AG04449 (cell line): Measurements from ENCODE around the gene TH.

Experiments
- CTCF ChIA-PET: fragments of 350-600 bp; formaldehyde crosslinking; extraction: SDS; loops from one replicate; lab custom pipeline; 2021; ENCODE audit warnings: antibody characterized with exemption; lab: Yijun Ruan, JAX
- POLR2A ChIA-PET: fragments of 400-600, 350-600 bp; formaldehyde crosslinking; extraction: SDS; loops from one replicate; lab custom pipeline; 2020; ENCODE audit warnings: antibody characterized with exemption, inconsistent platforms; lab: Yijun Ruan, JAX
- DNase-seq: peaks from one replicate; pipeline ENCODE4 v3.0.0-alpha.2; 2010; ENCODE audit warnings: low read depth, low spot score
- H3K4me3 ChIP-seq: 2 replicates; pipeline ENCODE4 v1.5.1; 2011; ENCODE audit warnings: low read depth, mild to moderate bottlenecking, control low read depth, low read length
- CTCF ChIP-seq: IDR thresholded peaks from one replicate; pipeline ENCODE4 v1.5.1; 2011; ENCODE audit warnings: mild to moderate bottlenecking, moderate library complexity, low read length, control low read depth, inconsistent platforms; ENCODE audit not compliant: insufficient read depth; ENCODE audit errors: missing control alignments

TH gene

DNA sequence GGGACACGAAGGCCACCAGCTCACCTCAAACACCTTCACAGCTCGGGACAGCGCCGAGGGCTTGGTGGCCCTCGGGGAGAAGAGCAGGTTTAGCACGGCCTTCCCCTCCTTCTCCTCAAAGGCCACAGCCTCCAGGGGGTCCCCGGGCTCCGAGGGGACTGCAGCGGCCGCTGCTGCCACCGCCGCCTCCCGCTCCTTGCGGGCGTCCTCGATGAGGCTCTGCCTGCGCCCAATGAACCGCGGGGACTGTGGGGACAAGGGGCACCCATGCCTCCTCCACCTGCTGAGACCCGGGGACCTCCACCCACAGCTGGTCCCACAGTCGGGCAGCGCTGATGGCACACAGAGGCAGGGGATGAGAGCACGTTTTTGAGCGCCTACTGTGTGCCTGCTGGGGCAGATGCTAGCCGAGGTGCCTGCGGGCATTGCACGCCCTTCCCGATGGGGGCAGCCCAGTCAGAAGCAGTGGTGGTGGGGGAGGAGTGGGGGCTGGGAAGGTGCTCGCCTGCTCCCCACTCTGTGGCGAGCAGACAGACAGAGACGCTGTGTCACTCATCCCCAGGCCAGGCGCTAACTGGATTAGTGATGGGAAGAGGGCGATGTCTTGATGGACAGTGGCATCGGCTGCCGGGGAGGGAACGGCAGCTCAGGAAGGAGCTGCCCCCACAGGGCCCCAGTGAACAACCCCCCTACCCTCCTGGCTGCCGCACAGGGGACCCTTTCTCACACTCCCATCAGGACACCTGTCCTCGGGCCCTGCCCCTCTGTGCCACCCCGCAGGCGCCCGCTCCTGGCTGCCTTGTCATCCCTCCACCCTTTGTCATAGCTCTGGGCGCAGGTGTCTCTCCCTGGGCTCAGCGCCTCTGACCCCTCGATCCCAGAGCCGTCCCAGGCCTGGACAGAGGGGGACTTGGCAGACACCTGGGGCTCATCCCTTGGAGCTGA is 1.7 kb downstream of the TH start:
- POLR2A ChIA-PET, result no interaction called here
- no peak overlapping the region for H3K4me3 ChIP-seq
- CTCF ChIA-PET, result interaction anchor here (1.1 to 2.8 kb wide), 5 partner anchors 14 to 476 kb away, joined by 3 to 14 read pairs (median 7); no protein-coding TSS in a partner anchor
- TF ChIP-seq CTCF, result no peak
- DNase-seq, result no peak

DNA sequence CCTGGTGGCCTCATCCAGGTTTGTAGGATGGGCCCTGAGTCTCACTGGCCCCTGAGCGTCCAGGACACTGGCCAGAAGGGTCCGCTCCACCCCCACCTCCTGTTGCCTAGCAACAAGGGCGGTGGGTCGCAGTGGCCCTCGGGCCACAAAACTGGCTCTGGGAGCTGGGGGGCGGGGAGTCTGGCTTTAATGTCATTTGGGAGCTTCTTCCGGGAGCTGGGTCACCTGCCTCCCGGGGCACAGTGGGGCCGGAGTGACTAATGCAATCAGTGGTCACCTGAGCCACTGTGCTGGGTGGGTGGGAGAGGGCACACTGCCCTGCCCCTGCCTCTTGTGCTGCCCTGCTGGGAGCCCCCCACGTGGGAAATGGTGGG is 2.6 kb downstream of the TH start:
- DNase-seq, result no peak
- CTCF ChIA-PET, result interaction anchor here (1.6 to 2.8 kb wide), 2 partner anchors 17 to 24 kb away, joined by 3 to 7 read pairs; no protein-coding TSS in a partner anchor
- H3K4me3 ChIP-seq, result no peak overlapping the region
- TF ChIP-seq CTCF, result no peak
- POLR2A ChIA-PET, result no interaction called here

GRCh38 chr11:2168286-2169004 is 3.2 kb downstream of the TH start:
- H3K4me3 ChIP-seq, result no peak overlapping the region
- CTCF ChIA-PET, result interaction anchor here (0.8 to 4.6 kb wide), 9 partner anchors 10 to 365 kb away, joined by 3 to 33 read pairs (median 5); no protein-coding TSS in a partner anchor
- DNase-seq, result no peak
- TF ChIP-seq CTCF, result no peak
- POLR2A ChIA-PET, result no interaction called here

DNA sequence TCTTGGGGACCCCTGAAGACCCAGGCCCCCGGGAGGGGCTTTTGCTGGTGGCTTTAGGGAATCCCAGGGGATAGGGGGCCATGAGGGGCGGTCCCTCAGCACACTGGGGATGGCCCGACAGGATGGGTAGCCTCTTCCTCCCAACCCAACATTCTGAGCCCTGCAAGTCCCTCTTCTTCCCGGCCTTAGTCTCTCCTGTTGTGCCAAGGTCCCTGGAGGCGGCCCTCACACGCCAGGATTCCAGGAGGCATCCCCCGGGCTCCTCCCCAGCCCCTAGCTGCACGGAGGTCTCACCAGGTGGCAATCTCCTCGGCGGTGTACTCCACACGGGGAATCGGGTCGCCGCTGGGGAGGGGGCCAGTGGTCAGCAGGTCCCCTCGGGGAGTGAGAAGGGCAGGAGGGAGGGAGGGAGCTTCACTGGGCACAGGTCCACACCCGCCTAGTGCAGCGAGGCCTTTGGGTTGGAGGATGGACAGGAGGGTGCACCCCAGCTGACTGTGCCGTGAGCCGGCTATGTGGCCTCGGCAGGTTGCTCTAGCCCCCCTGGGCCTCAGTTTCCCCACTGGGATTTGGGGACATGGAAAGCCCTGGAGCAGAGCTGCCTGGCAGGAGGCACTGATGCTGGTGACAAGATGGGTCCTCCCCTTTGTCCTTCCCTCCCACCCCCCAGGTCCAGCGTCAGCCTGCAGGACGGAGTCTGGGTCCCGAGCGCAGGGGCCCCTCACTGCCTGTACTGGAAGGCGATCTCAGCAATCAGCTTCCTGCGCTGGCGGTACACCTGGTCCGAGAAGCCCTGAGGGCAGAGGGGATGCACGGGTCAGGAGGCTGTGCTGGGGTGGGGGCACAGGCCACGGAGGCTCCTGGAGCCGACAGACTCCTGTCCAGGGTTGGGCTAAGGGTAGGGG is 4.2 kb downstream of the TH start:
- CTCF ChIA-PET, result interaction anchor here (0.8 to 4.6 kb wide), 11 partner anchors 10 to 366 kb away, joined by 3 to 33 read pairs (median 3); no protein-coding TSS in a partner anchor
- POLR2A ChIA-PET, result interaction anchor here (0.6 kb wide), 1 partner anchor 220 kb away, joined by 3 read pairs; no protein-coding TSS in a partner anchor

More for the DNA sequence above, 4.2 kb downstream of the TH start:
- no peak overlapping the region for H3K4me3 ChIP-seq
- no peak for DNase-seq
- no peak for TF ChIP-seq CTCF
